MM.1S (cell line): ENCODE measurements around the gene PLCH2.

Experiments
- CTCF ChIP-seq: fragments of 300-600 bp; sonication (generic); IDR thresholded peaks from 2 replicates; pipeline ENCODE4 v1.5.1; 2016; ENCODE audit warnings: antibody characterized with exemption, low read length, mixed read lengths
- EZH2 ChIP-seq: fragments of 300-600 bp; sonication (generic); optimal IDR thresholded peaks from 2 replicates; pipeline ENCODE3; 2017; ENCODE audit warnings: low read depth, mild to moderate bottlenecking, antibody characterized with exemption, low read length, mixed read lengths

GRCh38 chr1:2443277-2444137, 32.6 kb upstream of the PLCH2 start:
- TF ChIP-seq CTCF (no peak), EZH2 (no peak)
